Adipocyte (in vitro differentiated cells): ENCODE data around the gene ALG3.
A peak's percentile ranks its signal among the peaks of the same experiment; 100 is the strongest.

Source experiments
- DNase-seq: peaks from one replicate; pipeline ENCODE4 v3.0.0-alpha.2; 2015; ENCODE audit warnings: low read depth
- H3K27me3 ChIP-seq: replicated peaks from 2 replicates; pipeline ENCODE4 v1.7.0; 2013; ENCODE audit warnings: mild to moderate bottlenecking, low read length, moderate library complexity; ENCODE audit not compliant: control insufficient read depth, insufficient read depth
- H3K36me3 ChIP-seq: 2 replicates; pipeline ENCODE4 v1.7.0; 2013; ENCODE audit warnings: low read length, mild to moderate bottlenecking, moderate library complexity; ENCODE audit not compliant: control insufficient read depth, insufficient read depth, severe bottlenecking
- H3K4me1 ChIP-seq: 2 replicates; pipeline ENCODE4 v1.7.0; 2013; ENCODE audit warnings: mild to moderate bottlenecking, low read length, moderate library complexity; ENCODE audit not compliant: control insufficient read depth, insufficient read depth
- H3K4me3 ChIP-seq: 2 replicates; pipeline ENCODE4 v1.7.0; 2013; ENCODE audit warnings: mild to moderate bottlenecking, low read length, moderate library complexity
- H3K9ac ChIP-seq: 2 replicates; pipeline ENCODE4 v1.7.0; 2013; ENCODE audit warnings: mild to moderate bottlenecking, low read length, moderate library complexity
- H3K9me3 ChIP-seq: 2 replicates; pipeline ENCODE4 v1.7.0; 2013; ENCODE audit warnings: mild to moderate bottlenecking, low read length, moderate library complexity; ENCODE audit not compliant: control insufficient read depth

Gene ALG3

GRCh38 chr3:184239221-184239620 lies 9.5 kb downstream of the ALG3 start:
- no peaks in the 10 kb centered on the region for H3K9me3 ChIP-seq
- H3K4me1 ChIP-seq = no peaks in the 10 kb centered on the region
- H3K27me3 ChIP-seq = peaks cover 24% of the 10 kb centered on the region
- DNase-seq = no peak
- H3K9ac ChIP-seq = no peak overlapping the region
- H3K36me3 ChIP-seq = peaks cover 21% of the 10 kb centered on the region
- H3K4me3 ChIP-seq = no peak overlapping the region

GRCh38 chr3:184238246-184238818 lies 10.4 kb downstream of the ALG3 start:
- no peak overlapping the region for H3K4me3 ChIP-seq
- peaks cover 12% of the 10 kb centered on the region for H3K36me3 ChIP-seq
- H3K9ac ChIP-seq = no peak overlapping the region
- H3K4me1 ChIP-seq = no peaks in the 10 kb centered on the region
- peaks cover 24% of the 10 kb centered on the region for H3K27me3 ChIP-seq
- H3K9me3 ChIP-seq = no peaks in the 10 kb centered on the region
- DNase-seq = no peak

GRCh38 chr3:184237807-184238206 lies 11.0 kb downstream of the ALG3 start:
- no peak for DNase-seq
- Histone ChIP-seq H3K4me3 (no peak overlapping the region), H3K9me3 (no peaks in the 10 kb centered on the region), H3K9ac (no peak overlapping the region), H3K36me3 (peaks cover 7% of the 10 kb centered on the region), H3K27me3 (peaks cover 26% of the 10 kb centered on the region), H3K4me1 (no peaks in the 10 kb centered on the region)

GRCh38 chr3:184237211-184237610 lies 11.6 kb downstream of the ALG3 start:
- peaks cover 31% of the 10 kb centered on the region for H3K27me3 ChIP-seq
- no peak overlapping the region for H3K9ac ChIP-seq
- no peaks in the 10 kb centered on the region for H3K9me3 ChIP-seq
- DNase-seq = no peak
- no peak overlapping the region for H3K4me3 ChIP-seq
- no peaks in the 10 kb centered on the region for H3K4me1 ChIP-seq
- H3K36me3 ChIP-seq = peaks cover under 1% of the 10 kb centered on the region

- no peak overlapping the region for H3K9ac ChIP-seq
- no peak for DNase-seq
- H3K9me3 ChIP-seq = no peaks in the 10 kb centered on the region
- no peaks in the 10 kb centered on the region for H3K36me3 ChIP-seq
- peaks cover 37% of the 10 kb centered on the region for H3K27me3 ChIP-seq
- H3K4me3 ChIP-seq = no peak overlapping the region
- no peaks in the 10 kb centered on the region for H3K4me1 ChIP-seq
Observed at GRCh38 chr3:184236636-184237035, 12.1 kb downstream of the ALG3 start.

- peaks cover 43% of the 10 kb centered on the region for H3K27me3 ChIP-seq
- no peaks in the 10 kb centered on the region for H3K36me3 ChIP-seq
- DNase-seq = no peak
- H3K4me1 ChIP-seq = no peaks in the 10 kb centered on the region
- no peaks in the 10 kb centered on the region for H3K9me3 ChIP-seq
- no peak overlapping the region for H3K9ac ChIP-seq
- H3K4me3 ChIP-seq = no peak overlapping the region
Observed at GRCh38 chr3:184236033-184236410, 12.7 kb downstream of the ALG3 start.

- DNase-seq = no peak
- Histone ChIP-seq H3K4me3 (no peak overlapping the region), H3K9ac (no peak overlapping the region), H3K4me1 (no peaks in the 10 kb centered on the region), H3K36me3 (no peaks in the 10 kb centered on the region), H3K27me3 (peaks cover 46% of the 10 kb centered on the region), H3K9me3 (no peaks in the 10 kb centered on the region)
Observed at GRCh38 chr3:184235381-184236032, 13.3 kb downstream of the ALG3 start.

- H3K27me3 ChIP-seq = peaks cover 49% of the 10 kb centered on the region
- no peak overlapping the region for H3K9ac ChIP-seq
- no peaks in the 10 kb centered on the region for H3K4me1 ChIP-seq
- H3K36me3 ChIP-seq = no peaks in the 10 kb centered on the region
- no peak overlapping the region for H3K4me3 ChIP-seq
- DNase-seq = no peak
- no peaks in the 10 kb centered on the region for H3K9me3 ChIP-seq
Observed at GRCh38 chr3:184234671-184235380, 13.9 kb downstream of the ALG3 start.

GRCh38 chr3:184234224-184234623 lies 14.5 kb downstream of the ALG3 start:
- H3K4me3 ChIP-seq = no peak overlapping the region
- peaks cover 4% of the 10 kb centered on the region for H3K4me1 ChIP-seq
- peak; percentile 56 for DNase-seq
- no peaks in the 10 kb centered on the region for H3K9me3 ChIP-seq
- H3K9ac ChIP-seq = no peak overlapping the region
- H3K27me3 ChIP-seq = peaks cover 55% of the 10 kb centered on the region
- H3K36me3 ChIP-seq = no peaks in the 10 kb centered on the region

GRCh38 chr3:184233127-184233843 lies 15.5 kb downstream of the ALG3 start:
- H3K4me3 ChIP-seq = no peak overlapping the region
- H3K27me3 ChIP-seq = peaks cover 52% of the 10 kb centered on the region
- peaks cover 4% of the 10 kb centered on the region for H3K4me1 ChIP-seq
- H3K36me3 ChIP-seq = no peaks in the 10 kb centered on the region
- H3K9ac ChIP-seq = no peak overlapping the region
- no peak for DNase-seq
- H3K9me3 ChIP-seq = no peaks in the 10 kb centered on the region

- no peak overlapping the region for H3K4me3 ChIP-seq
- peaks cover 50% of the 10 kb centered on the region for H3K27me3 ChIP-seq
- DNase-seq = no peak
- H3K4me1 ChIP-seq = peaks cover 4% of the 10 kb centered on the region
- no peak overlapping the region for H3K9ac ChIP-seq
- H3K9me3 ChIP-seq = no peaks in the 10 kb centered on the region
- H3K36me3 ChIP-seq = no peaks in the 10 kb centered on the region
Observed at GRCh38 chr3:184231671-184232070, 17.1 kb downstream of the ALG3 start.
